Bronchial epithelial cell (primary cell): ENCODE measurements around the gene TENM3. TPM values are rescaled to one million over a fixed set of nuclear protein-coding genes. Genes with fewer than 3 reads are reported as not detected.

Source experiments
- DNase-seq: peaks from one replicate; pipeline ENCODE4 v3.0.0-alpha.2; 2010; ENCODE audit warnings: low read depth
- FAIRE-seq: peaks from 2 replicates; lab custom pipeline; 2011; peaks lifted over from hg19 to GRCh38; lab: Jason Lieb, UNC
- H3K27me3 ChIP-seq: 2 replicates; pipeline ENCODE4 v1.5.1; 2011; ENCODE audit warnings: low read length; ENCODE audit not compliant: control insufficient read depth, insufficient read depth
- H3K36me3 ChIP-seq: 2 replicates; pipeline ENCODE4 v1.5.1; 2011; ENCODE audit warnings: low read length; ENCODE audit not compliant: control insufficient read depth, insufficient read depth
- H3K4me3 ChIP-seq: 2 replicates; pipeline ENCODE4 v1.5.1; 2011; ENCODE audit warnings: mild to moderate bottlenecking, low read depth, low read length, control low read depth
- CTCF ChIP-seq: IDR thresholded peaks from 2 replicates; pipeline ENCODE4 v1.5.1; 2011; ENCODE audit warnings: mild to moderate bottlenecking, moderate library complexity, low read length, control low read depth, inconsistent platforms; ENCODE audit not compliant: insufficient read depth, severe bottlenecking
- total RNA-seq: library from RNA; depleted of rRNA; stranded (reverse); fragments of >200 nt; gene quantifications from 2 replicates; pipeline ENCODE4 v1.2.1, GENCODE V29; 2014

Gene TENM3
- total RNA-seq, 1 donor from 2014 or later, result 1.3 TPM

GRCh38 chr4:182411391-182411790, 168.2 kb downstream of the TENM3 start:
- DNase-seq (no peak), FAIRE-seq (no peak)
- Histone ChIP-seq H3K4me3 (no peak overlapping the region), H3K36me3 (no peaks in the 10 kb centered on the region), H3K27me3 (no peaks in the 10 kb centered on the region)
- TF ChIP-seq CTCF, result no peak

DNA sequence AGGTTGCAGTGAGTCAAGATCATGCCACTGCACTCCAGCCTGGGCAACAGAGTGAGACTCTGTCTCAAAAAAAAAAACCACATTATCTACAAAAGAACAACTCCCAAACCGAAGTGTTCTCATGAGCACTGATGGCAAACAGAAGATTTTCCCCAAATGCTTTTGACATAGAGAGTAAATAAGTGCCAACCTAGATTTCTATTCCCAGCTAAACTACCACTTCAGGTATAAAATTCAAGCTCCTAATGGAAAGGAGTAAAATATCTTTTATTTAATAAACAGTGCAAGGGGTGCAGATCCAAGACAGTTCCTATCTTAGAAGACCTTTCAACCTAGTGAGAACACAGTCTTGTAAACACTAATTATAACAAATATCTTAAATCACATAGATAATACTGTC, 170.3 kb downstream of the TENM3 start:
- Histone ChIP-seq H3K4me3 (no peak overlapping the region), H3K27me3 (no peaks in the 10 kb centered on the region), H3K36me3 (no peaks in the 10 kb centered on the region)
- TF ChIP-seq CTCF, result no peak
- DNase-seq (no peak), FAIRE-seq (no peak)

GRCh38 chr4:182415116-182415515, 171.9 kb downstream of the TENM3 start:
- H3K36me3 ChIP-seq, result no peaks in the 10 kb centered on the region
- TF ChIP-seq CTCF, result no peak
- H3K4me3 ChIP-seq, result no peak overlapping the region
- no peaks in the 10 kb centered on the region for H3K27me3 ChIP-seq
- DNase-seq (no peak), FAIRE-seq (no peak)

GRCh38 chr4:182416067-182416466, 172.9 kb downstream of the TENM3 start:
- FAIRE-seq, result no peak
- no peak for DNase-seq
- Histone ChIP-seq H3K4me3 (no peak overlapping the region), H3K27me3 (no peaks in the 10 kb centered on the region), H3K36me3 (no peaks in the 10 kb centered on the region)
- TF ChIP-seq CTCF, result no peak

GRCh38 chr4:182418054-182418734, 175.0 kb downstream of the TENM3 start:
- Histone ChIP-seq H3K27me3 (no peaks in the 10 kb centered on the region), H3K4me3 (no peak overlapping the region), H3K36me3 (no peaks in the 10 kb centered on the region)
- TF ChIP-seq CTCF, result no peak
- DNase-seq, result no peak
- no peak for FAIRE-seq

DNA sequence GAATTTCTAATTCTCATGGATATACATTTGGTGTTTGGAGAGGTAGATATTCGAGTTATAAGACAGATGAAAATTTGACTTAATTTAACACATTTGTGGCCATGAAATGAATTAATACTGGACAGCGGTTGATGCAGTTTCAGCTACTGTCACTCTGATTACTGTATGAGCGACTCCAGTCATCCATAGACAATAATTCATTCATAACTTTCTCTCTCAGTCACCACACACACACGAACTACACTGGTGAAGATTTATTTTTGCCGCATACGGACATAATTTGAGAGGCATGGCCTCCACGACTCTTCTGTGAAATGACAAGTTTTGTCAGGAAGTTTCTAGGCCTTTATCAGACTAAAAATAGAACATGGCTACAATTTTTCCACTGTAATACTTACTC, 177.0 kb downstream of the TENM3 start:
- Histone ChIP-seq H3K4me3 (no peak overlapping the region), H3K36me3 (no peaks in the 10 kb centered on the region), H3K27me3 (no peaks in the 10 kb centered on the region)
- TF ChIP-seq CTCF, result no peak
- DNase-seq, result no peak
- FAIRE-seq, result no peak
